ENCODE results near the gene MYRIP.

The MYRIP gene

GRCh38 chr3:40143283-40144090, 334.1 kb downstream of the MYRIP start:
- no peak for DNase-seq

DNA sequence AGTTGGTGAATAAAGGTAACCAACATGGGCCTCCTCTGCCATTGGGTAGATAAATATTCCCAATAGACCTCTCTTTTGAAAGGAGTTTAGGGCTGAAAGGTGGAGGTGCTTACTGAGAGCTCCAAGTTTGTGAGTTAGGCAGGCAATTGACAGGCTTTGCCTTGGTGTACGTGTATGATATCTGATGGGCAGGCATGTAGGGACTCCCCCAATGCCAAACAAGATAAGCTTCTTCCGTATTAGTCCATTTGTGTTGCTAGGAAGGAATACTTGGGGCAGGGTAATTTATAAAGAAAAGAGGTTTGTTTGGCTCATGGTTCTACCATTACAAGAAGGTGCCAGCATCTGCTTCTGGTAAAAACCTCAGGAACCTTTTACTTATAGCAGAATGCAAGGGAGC, 339.4 kb downstream of the MYRIP start:
- DNase-seq = no peak

- DNase-seq = no peak
These were observed 343.2 kb downstream of the MYRIP start for GRCh38 chr3:40152482-40153133.

DNA sequence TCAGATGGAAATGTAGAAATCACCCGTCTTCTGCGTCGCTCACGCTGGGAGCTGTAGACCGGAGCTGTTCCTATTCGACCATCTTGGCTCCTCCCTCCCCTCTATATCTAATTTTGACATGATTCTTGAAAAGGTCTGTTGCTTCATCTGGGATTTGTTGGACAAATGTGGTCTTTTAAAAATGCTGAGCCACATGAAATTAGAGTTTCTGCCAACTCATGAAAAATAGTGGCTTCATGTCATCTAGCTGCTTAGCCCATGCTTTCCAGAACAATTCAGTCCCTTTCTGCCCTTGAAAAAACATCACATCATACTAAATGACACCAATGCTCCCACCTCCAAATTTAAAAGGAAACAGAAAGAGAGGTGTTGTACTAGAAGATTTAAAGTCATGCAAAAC, 351.5 kb downstream of the MYRIP start:
- DNase-seq = no peak

DNA sequence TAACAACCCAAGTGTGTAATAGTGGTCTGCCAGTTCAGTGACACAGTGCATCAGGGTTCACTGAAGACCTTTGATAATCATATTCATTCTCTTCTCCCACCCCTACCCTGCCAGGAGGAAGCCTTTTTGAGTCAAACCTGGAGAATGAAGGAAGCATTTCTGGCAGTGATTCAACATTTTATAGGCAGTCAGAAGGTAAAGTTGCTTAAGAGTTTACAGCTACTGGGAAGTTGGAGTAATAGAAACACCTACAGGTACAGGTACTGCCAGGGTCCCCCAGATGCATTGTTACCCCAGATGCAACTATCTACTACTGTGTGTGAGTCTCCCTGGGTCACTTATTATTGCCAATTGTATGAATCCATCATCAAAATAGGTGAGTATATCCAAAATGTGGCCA, 353.2 kb downstream of the MYRIP start:
- DNase-seq = no peak

GRCh38 chr3:40166997-40167396, 357.6 kb downstream of the MYRIP start:
- no peak for DNase-seq

GRCh38 chr3:40167958-40168357, 358.5 kb downstream of the MYRIP start:
- DNase-seq = no peak

- DNase-seq = no peak
These were observed 360.6 kb downstream of the MYRIP start for GRCh38 chr3:40169983-40170382.

DNA sequence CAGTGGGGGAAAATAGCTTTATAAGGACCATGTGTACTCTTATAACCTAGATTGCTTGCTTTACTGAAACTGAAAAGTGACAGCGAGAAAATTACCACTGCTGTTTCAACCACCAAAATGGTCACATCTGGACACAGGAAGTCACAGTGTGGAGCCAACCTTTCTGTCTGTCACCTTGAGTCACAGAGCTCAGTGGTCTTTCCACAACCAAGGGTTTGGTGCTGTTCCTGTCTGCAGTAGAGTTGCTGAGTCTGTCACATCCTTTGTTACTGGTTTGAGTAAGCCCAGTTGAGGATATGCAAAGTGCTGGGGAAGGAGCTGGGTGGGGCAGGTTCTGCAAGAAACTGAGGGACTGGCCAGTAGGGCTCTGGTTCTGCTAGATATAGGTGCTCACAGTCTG, 361.0 kb downstream of the MYRIP start:
- DNase-seq = no peak

- no peak for DNase-seq
These were observed 363.2 kb downstream of the MYRIP start for GRCh38 chr3:40172560-40172959.

DNA sequence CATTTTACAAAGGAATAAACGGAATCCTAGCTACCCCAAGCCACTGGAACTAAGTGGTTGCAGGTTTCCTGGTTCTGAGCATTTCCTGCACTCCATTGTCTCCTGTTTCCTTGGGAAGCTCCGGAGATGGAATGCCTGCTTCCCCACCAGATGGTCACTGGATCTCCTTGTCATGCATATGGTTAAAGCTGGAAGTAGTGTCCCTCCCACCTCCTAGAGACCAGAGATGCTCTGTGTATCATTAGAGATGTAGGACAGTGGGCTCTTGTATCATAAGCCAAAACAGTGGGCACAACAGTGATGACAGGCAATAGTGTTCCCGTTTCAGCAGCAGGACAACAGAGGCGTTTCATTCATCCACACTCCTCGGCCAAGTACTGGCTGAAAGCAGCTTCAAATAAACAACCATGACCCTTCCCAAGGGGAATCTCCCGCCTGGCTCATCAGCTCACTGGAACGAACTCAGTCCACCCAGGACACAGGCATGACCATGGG, 363.9 kb downstream of the MYRIP start:
- no peak for DNase-seq

DNA sequence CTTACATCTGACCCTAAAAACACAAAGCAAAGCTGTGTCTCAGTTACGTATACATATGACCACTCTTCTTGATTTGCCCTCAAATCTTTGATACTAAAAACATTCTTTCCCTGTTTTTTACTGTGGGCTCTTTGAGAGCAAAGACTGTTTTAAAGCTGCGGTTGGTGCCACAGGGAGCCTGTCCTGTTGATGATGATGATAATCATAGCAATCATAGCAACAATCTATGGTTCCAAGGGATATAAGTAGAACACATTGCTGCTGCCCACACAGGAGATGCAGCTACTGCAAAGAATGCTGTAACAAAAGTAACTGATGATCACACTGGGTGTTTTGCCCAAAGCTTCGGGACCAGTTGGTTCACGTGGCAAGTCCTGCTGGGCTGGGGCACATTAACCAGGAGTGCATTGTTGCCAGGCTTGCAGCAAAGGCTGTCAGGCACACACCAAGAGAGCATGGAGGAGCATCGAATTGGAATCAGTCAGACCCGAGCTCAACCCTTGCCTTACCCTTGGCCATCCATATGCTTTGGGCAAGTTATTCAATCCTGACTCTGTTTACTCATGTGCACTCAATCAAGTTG, 368.7 kb downstream of the MYRIP start:
- no peak for DNase-seq

DNA sequence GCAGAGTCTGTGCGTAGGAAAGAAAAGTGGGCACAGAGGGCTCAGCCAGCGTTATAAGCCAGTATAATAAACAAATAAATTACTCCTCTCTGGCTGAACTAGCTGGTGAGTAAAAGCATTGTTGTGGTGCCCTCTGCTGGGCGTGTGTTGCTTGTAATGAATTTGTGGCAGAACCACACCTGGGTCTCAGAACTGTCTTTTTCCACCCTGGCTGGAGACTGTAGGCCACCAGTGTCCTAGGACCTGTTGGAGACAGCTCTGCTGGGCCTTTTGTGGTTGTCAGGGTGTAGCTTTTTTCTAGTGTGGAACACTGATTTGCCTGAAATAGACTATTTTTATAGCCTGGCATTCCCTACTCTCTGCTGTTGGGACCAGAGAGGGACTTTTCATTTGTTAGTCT, 369.6 kb downstream of the MYRIP start:
- DNase-seq = no peak

DNA sequence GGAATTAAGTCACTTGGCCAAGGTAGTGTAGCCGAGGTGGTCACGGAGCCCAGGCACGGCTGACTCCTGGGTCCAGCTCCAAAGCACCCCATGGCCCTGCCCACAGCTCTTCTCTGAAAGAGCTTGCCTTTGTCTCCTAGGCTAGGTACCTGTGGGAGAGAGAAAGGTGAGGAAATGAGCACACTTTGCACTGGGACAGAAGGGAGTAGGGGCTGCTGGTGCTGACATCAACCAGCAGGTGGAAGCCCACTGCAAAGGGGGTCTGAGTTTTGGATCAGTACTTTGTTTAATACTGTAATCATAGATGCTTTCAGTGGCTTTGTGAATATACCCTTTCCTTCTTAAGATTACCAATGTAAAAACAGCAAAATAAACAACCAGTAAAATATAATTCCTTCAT, 371.8 kb downstream of the MYRIP start:
- no peak for DNase-seq

DNA sequence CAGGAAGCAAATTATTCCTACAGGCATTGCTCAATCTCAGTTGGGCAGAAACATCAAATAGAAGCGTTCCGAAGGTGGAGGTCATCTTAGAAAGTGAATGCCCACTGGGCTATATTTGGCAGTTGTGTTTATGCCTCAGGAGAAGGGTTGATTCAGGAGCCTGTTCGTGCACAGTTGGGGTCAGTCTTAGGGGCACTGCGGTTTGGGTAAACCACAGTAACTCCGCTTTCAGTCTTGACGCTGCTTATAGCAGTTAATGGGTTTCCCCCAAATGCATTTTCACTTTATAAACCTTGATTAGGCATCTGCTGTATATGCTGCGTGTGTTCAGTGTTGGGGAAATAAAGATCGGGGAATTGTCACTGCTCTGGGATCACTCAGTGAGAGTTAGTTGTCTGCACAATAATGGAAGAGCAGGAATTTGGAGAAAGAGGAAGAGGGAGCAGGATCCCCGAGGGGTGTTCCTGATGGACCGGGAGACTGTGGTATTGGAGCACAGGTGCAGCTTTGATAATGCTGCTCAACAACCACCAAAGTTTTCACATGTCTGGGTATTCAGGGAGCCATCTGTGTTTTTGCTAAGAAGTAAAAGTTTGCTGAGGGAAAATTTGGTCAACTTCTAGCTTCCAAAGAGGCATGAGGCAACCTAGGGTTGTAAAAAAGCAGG, 375.8 kb downstream of the MYRIP start:
- DNase-seq = no peak

- no peak for DNase-seq
These were observed 377.1 kb downstream of the MYRIP start for GRCh38 chr3:40186508-40186907.

- no peak for DNase-seq
These were observed 378.5 kb downstream of the MYRIP start for GRCh38 chr3:40187945-40188344.

- DNase-seq = no peak
These were observed 379.7 kb downstream of the MYRIP start for GRCh38 chr3:40189118-40189517.

GRCh38 chr3:40190056-40190455, 380.6 kb downstream of the MYRIP start:
- DNase-seq = no peak

- no peak for DNase-seq
These were observed 381.8 kb downstream of the MYRIP start for GRCh38 chr3:40191251-40191650.

DNA sequence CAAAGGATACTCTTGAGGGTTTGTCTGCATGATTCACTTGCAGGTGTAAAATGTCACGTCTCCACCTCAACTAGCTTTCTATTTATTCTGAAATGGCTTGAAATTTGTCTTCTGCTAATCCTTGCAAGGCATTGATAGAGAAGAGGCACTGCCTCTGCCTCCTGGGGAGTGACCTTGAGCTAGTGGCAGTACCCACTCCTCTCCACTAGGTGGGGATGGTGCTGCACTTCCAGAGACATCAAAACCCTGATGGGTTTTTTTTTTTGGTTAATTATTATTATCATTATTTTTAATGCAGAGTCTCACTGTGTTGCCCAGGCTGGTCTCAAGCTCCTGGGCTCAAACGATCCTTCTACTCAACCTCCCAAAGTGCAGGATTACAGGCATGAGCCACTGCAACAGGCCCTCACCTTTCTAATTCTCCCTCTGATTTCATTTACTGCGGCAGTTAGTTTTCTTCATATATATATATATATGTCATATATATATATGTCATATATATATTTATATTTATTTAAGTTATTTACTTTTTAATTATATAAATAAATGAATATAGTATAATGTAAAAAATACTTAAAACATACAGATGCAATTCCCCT, 382.5 kb downstream of the MYRIP start:
- no peak for DNase-seq

DNA sequence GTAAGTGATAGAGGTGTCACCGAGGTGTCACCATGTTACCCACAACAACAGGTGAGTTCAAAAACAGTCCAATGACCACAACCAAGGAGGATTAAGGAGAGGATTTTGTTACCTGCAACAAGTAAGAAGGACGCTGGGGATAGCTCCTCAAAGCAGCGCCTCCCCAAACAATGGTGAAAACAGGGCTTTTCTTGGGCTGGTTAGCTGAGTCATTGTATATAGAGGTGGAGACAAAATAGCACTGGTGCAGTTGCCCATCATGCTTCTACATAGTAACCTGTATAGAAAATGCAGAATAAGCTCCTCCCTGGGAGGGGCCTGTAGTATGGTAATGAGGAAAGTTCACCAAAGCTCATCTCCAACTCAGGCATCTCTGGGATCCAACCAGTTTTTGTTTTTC, 383.2 kb downstream of the MYRIP start:
- no peak for DNase-seq

DNA sequence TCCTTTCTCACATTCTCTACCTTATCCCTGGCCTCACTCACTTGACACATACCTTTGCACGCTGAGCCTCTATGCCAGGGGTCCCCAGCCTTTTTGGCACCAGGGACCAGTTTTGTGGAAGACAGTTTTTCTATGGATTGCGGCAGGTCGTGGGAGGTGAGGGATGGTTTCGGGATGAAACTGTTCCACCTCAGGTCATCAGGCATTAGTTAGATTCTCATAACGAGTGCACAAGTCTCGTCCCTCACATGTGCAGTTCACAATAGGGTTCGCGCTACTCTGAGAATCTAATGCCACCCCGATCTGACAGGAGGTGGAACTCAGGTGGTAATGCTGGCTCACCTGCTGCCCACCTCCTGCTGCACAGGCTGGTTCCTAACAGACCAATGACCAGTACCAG, 387.6 kb downstream of the MYRIP start:
- DNase-seq = no peak
